H1 (cell line): ENCODE results near the gene STX16. TPM values are rescaled to one million over a fixed set of nuclear protein-coding genes. Genes with fewer than 3 reads are reported as not detected.

Source experiments
- CTCF ChIA-PET: fragments of 300-600 bp; sonication (Branson Sonifier 250); formaldehyde crosslinking; loops from one replicate; lab custom pipeline; 2021; ENCODE audit not compliant: partially characterized antibody; lab: Charles Lee
- POLR2A ChIA-PET: fragments of 300-600 bp; sonication (Branson Sonifier 250); formaldehyde crosslinking; loops from one replicate; lab custom pipeline; 2021; ENCODE audit warnings: inconsistent platforms; ENCODE audit not compliant: partially characterized antibody; lab: Charles Lee
- DNase-seq, 2 experiments: peaks; one replicate each; pipeline versions ENCODE4 v3.0.0 to v3.0.0-alpha.2; 2010 to 2022; ENCODE audit warnings: low spot score in 2 of 2, low read depth in 1 of 2, mixed read lengths in 1 of 2
- FAIRE-seq: peaks from 2 replicates; lab custom pipeline; 2011; peaks lifted over from hg19 to GRCh38; lab: Jason Lieb, UNC
- H2AFZ ChIP-seq: 2 replicates; pipeline ENCODE4 v1.8.1; 2012; ENCODE audit warnings: low read length, inconsistent platforms
- H2AK5ac ChIP-seq: 2 replicates; pipeline ENCODE4 v1.6.1; 2013; ENCODE audit warnings: low read depth, low read length
- H2BK120ac ChIP-seq: replicated peaks from 2 replicates; pipeline ENCODE3; 2013; ENCODE audit warnings: low read depth, low read length, inconsistent platforms
- H2BK12ac ChIP-seq: 2 replicates; pipeline ENCODE4 v1.6.1; 2013; ENCODE audit warnings: low read depth, low read length
- H2BK15ac ChIP-seq: 2 replicates; pipeline ENCODE4 v1.6.1; 2013; ENCODE audit warnings: low read length
- H2BK20ac ChIP-seq: 2 replicates; pipeline ENCODE4 v1.6.1; 2013; ENCODE audit warnings: low read length
- H2BK5ac ChIP-seq: 2 replicates; pipeline ENCODE4 v1.6.1; 2013; ENCODE audit warnings: low read depth, low read length
- H3K14ac ChIP-seq: 2 replicates; pipeline ENCODE4 v1.6.1; 2013; ENCODE audit warnings: inconsistent platforms; ENCODE audit not compliant: insufficient read length
- H3K18ac ChIP-seq: 2 replicates; pipeline ENCODE4 v1.6.1; 2013; ENCODE audit warnings: low read length; ENCODE audit errors: extremely low read depth
- H3K23ac ChIP-seq: 2 replicates; pipeline ENCODE4 v1.6.1; 2013; ENCODE audit warnings: inconsistent platforms; ENCODE audit not compliant: insufficient read length
- H3K23me2 ChIP-seq: 2 replicates; pipeline ENCODE4 v1.6.1; 2013; ENCODE audit warnings: low read depth, low read length
- H3K27ac ChIP-seq: 2 replicates; pipeline ENCODE4 v1.6.1; 2011; ENCODE audit warnings: low read depth, low read length, inconsistent platforms
- H3K27me3 ChIP-seq, 4 experiments: replicated peaks in 1 of 4; 1 replicate in 1 of 4; 2 replicates in 3 of 4; pipeline versions ENCODE4 v1.6.1 to v1.8.1; 2011 to 2013; ENCODE audit warnings: low read length in 3 of 4, mild to moderate bottlenecking in 3 of 4, inconsistent platforms in 2 of 4, mixed read lengths in 2 of 4, moderate library complexity in 1 of 4; ENCODE audit not compliant: control insufficient read depth in 3 of 4, insufficient read depth in 3 of 4; ENCODE audit errors: extremely low read depth in 1 of 4
- H3K36me3 ChIP-seq, 4 experiments: 2 replicates each; pipeline versions ENCODE4 v1.6.1 to v1.8.1; 2011 to 2013; ENCODE audit warnings: mild to moderate bottlenecking in 4 of 4, low read length in 3 of 4, moderate library complexity in 2 of 4, control low read depth in 1 of 4, inconsistent platforms in 1 of 4; ENCODE audit not compliant: insufficient read depth in 4 of 4, control insufficient read depth in 2 of 4
- H3K4ac ChIP-seq: replicated peaks from 2 replicates; pipeline ENCODE3; 2013; ENCODE audit warnings: low read length, low read depth, mixed read lengths, inconsistent platforms; ENCODE audit not compliant: insufficient read length
- H3K4me1 ChIP-seq, 4 experiments: replicated peaks in 1 of 4; 1 replicate in 1 of 4; 2 replicates in 3 of 4; pipeline versions ENCODE4 v1.6.1 to v1.8.1; 2011 to 2013; ENCODE audit warnings: low read length in 3 of 4, inconsistent platforms in 2 of 4, mixed read lengths in 1 of 4; ENCODE audit not compliant: insufficient read depth in 4 of 4, control insufficient read depth in 3 of 4
- H3K4me2 ChIP-seq, 2 experiments: 2 replicates each; pipeline versions ENCODE4 v1.6.1 to v1.8.1; 2011 to 2013; ENCODE audit warnings: low read depth in 2 of 2, low read length in 2 of 2, control low read depth in 1 of 2, inconsistent platforms in 1 of 2, mild to moderate bottlenecking in 1 of 2; ENCODE audit not compliant: insufficient read depth in 1 of 2
- H3K4me3 ChIP-seq, 4 experiments: fragments of 200-600, 300-600 bp in 1 of 4; sonication (generic), shearing (Covaris generic), sonication (Bioruptor Twin) in 1 of 4; 2 replicates each; pipeline versions ENCODE4 v1.5.1 to v1.8.1; 2011 to 2016; ENCODE audit warnings: low read length in 4 of 4, low read depth in 3 of 4, control low read depth in 2 of 4, inconsistent platforms in 2 of 4, mild to moderate bottlenecking in 2 of 4, mixed read lengths in 1 of 4, moderate library complexity in 1 of 4; ENCODE audit not compliant: insufficient read depth in 2 of 4; ENCODE audit errors: extremely low read depth in 1 of 4
- H3K56ac ChIP-seq: replicated peaks from 2 replicates; pipeline ENCODE3; 2013; ENCODE audit warnings: low read depth, mild to moderate bottlenecking, mixed read lengths, low read length, inconsistent platforms; ENCODE audit not compliant: insufficient read length
- H3K79me1 ChIP-seq: 2 replicates; pipeline ENCODE4 v1.6.1; 2013; ENCODE audit warnings: low read depth, low read length, control low read depth
- H3K79me2 ChIP-seq, 2 experiments: 2 replicates each; pipeline versions ENCODE4 v1.6.1 to v1.8.1; 2012 to 2013; ENCODE audit warnings: low read length in 2 of 2, mild to moderate bottlenecking in 2 of 2, inconsistent platforms in 1 of 2; ENCODE audit not compliant: insufficient read depth in 2 of 2, control insufficient read depth in 1 of 2
- H3K9ac ChIP-seq, 4 experiments: replicated peaks in 1 of 4; 1 replicate in 1 of 4; 2 replicates in 3 of 4; pipeline versions ENCODE4 v1.6.1 to v1.8.1; 2011 to 2013; ENCODE audit warnings: low read depth in 3 of 4, low read length in 3 of 4, control low read depth in 2 of 4, mild to moderate bottlenecking in 2 of 4, moderate library complexity in 2 of 4, inconsistent platforms in 1 of 4; ENCODE audit errors: extremely low read depth in 1 of 4
- H3K9me3 ChIP-seq, 2 experiments: 2 replicates each; pipeline versions ENCODE4 v1.6.1 to v1.8.1; 2012 to 2013; ENCODE audit warnings: mild to moderate bottlenecking in 2 of 2, moderate library complexity in 2 of 2, control low read depth in 1 of 2, inconsistent platforms in 1 of 2, low read depth in 1 of 2, low read length in 1 of 2, mixed read lengths in 1 of 2; ENCODE audit not compliant: insufficient read depth in 2 of 2
- H4K20me1 ChIP-seq, 2 experiments: replicated peaks in 1 of 2; 2 replicates each; pipeline versions ENCODE3 to v1.8.1; 2011 to 2013; ENCODE audit warnings: inconsistent platforms in 2 of 2, low read length in 2 of 2, mild to moderate bottlenecking in 1 of 2; ENCODE audit not compliant: insufficient read depth in 2 of 2, control insufficient read depth in 1 of 2
- H4K5ac ChIP-seq: 2 replicates; pipeline ENCODE4 v1.6.1; 2013; ENCODE audit warnings: low read length, low read depth, mixed read lengths, inconsistent platforms; ENCODE audit not compliant: insufficient read length
- H4K8ac ChIP-seq: 2 replicates; pipeline ENCODE4 v1.8.0; 2013; ENCODE audit warnings: mild to moderate bottlenecking, moderate library complexity, low read length, inconsistent platforms; ENCODE audit not compliant: insufficient read depth; ENCODE audit errors: extremely low read depth
- H4K91ac ChIP-seq: replicated peaks from 2 replicates; pipeline ENCODE3; 2013; ENCODE audit warnings: low read length, mixed read lengths, inconsistent platforms; ENCODE audit not compliant: insufficient read length
- CHD2 ChIP-seq: IDR thresholded peaks from 2 replicates; pipeline ENCODE4 v1.6.1; 2012; ENCODE audit warnings: low read length, improper control_type of control experiment
- CTBP2 ChIP-seq: IDR thresholded peaks from 2 replicates; pipeline ENCODE4 v1.7.0; 2011; ENCODE audit warnings: borderline replicate concordance, mild to moderate bottlenecking, moderate library complexity, mixed read lengths, low read length; ENCODE audit not compliant: insufficient read depth, insufficient read length
- KDM4A ChIP-seq: IDR thresholded peaks from one replicate; pipeline ENCODE4 v1.7.1; 2012; ENCODE audit warnings: low read depth, mild to moderate bottlenecking, moderate library complexity, low read length, inconsistent platforms; ENCODE audit not compliant: severe bottlenecking
- RAD21 ChIP-seq, 2 experiments: IDR thresholded peaks in 1 of 2; conservative IDR thresholded peaks in 1 of 2; 2 replicates each; pipeline ENCODE4 v1.6.1; 2011; ENCODE audit warnings: low read depth in 2 of 2, low read length in 2 of 2, improper control_type of control experiment in 1 of 2, inconsistent platforms in 1 of 2, mild to moderate bottlenecking in 1 of 2, moderate library complexity in 1 of 2
- SIX5 ChIP-seq: IDR thresholded peaks from 2 replicates; pipeline ENCODE4 v1.6.1; 2011; ENCODE audit warnings: mild to moderate bottlenecking, low read depth, low read length
- SP1 ChIP-seq: IDR thresholded peaks from 2 replicates; pipeline ENCODE4 v1.6.1; 2011; ENCODE audit warnings: low read depth, low read length
- SP2 ChIP-seq: IDR thresholded peaks from 2 replicates; pipeline ENCODE4 v1.6.1; 2012; ENCODE audit warnings: mild to moderate bottlenecking, low read length, inconsistent platforms
- WGBS, 2 experiments: shearing (Covaris generic) in 1 of 2; methylation state at CpG; one replicate each; pipeline versions ENCODE4 v1.1.6 to v1.1.7; 2013 to 2015; ENCODE audit warnings: low lambda C conversion rate in 2 of 2, mixed read lengths in 2 of 2, inconsistent platforms in 1 of 2, low coverage in 1 of 2, missing lambda C conversion rate in 1 of 2; ENCODE audit not compliant: insufficient replicate concordance in 2 of 2, insufficient coverage in 1 of 2, insufficient read length in 1 of 2; ENCODE audit errors: extremely low coverage in 1 of 2, missing lambda C conversion rate in 1 of 2; 5-methylcytosine and 5-hydroxymethylcytosine counted together
- polyA plus RNA-seq, 7 experiments: library from polyadenylated mRNA; depleted of rRNA in 3 of 7; stranded (reverse) in 5 of 7; unstranded in 2 of 7; fragments of >200 nt in 5 of 7; fragments of 200-250 nt in 2 of 7; gene quantifications; 1 replicate in 5 of 7; 2 replicates in 1 of 7; 4 replicates in 1 of 7; pipeline versions ENCODE4 v1.2.1 to v1.2.3, GENCODE V29; 2011 to 2013; ENCODE audit warnings: missing spikeins in 2 of 7, mixed read lengths in 2 of 7
- total RNA-seq: library from RNA; stranded (reverse); fragmentation: NEBNext Ultra II Directional; extraction: Animal tissue kit (Norgen Biotek cat#: 25700); gene quantifications from 2 replicates; pipeline ENCODE4 v1.2.1, GENCODE V29; 2021

The STX16 gene
- total and polyA plus RNA-seq, 2 of the 8 experiments (the other 6 are each of a cell fraction or from before 2014, with no cell fraction given): 45.2 to 61.6 TPM

DNA sequence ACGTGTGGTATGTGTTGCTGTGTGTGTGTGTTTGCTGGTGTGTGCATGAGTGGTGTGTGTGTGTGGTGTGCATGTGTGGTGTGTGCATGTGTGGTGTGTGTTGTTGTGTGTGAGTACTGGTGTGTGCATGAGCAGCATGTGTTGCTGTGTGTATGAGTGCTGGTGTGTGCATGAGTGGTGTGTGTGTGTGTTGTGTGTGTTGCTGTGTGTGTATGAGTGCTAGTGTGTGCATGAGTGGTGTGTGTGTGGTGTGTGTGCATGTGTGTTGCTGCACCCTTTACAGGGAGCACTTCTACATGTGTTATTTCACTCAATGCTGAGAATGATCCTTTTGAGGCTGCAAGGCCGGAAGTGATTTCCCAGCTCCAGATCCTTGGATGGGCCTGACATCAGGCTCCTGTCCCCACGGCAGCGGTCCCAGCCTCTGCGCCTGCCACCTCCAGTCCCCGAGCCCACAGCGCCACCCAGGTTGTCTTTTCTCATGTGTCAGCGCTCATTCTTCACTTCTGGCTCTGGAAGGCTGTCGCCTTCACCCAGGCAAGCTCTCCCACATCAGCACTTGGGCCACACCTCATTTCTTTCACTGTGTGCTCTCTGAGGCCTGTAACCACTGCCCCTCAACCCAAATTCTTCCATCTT, 44.1 kb downstream of the STX16 start:
- peak overlapping the region; percentile 9; the same call in 1 of the 2 replicates for H2BK20ac ChIP-seq
- H3K4ac ChIP-seq: peak overlapping the region; percentile 65
- H3K14ac ChIP-seq: no peak overlapping the region
- POLR2A ChIA-PET: interaction anchor here (0.8 to 16.8 kb wide), 11 partner anchors 10 to 156 kb away, joined by 3 to 188 read pairs (median 5); partner anchors contain the start of genes GNAS-AS1 and STX16
- WGBS, 2 experiments: 90% methylated on average over 9 of the region's 9 CpGs; no CpG with 5 or more reads in 1 of the 2 experiments
- no peaks in the 10 kb centered on the region; a peak in 1 of 4 replicates for H3K79me2 ChIP-seq
- peaks cover 2 to 25% (median 7%) of the 10 kb centered on the region in 4 experiments; a peak in 7 of 8 replicates for H3K36me3 ChIP-seq
- H3K4me3 ChIP-seq: no peak overlapping the region
- H2BK12ac ChIP-seq: peak overlapping the region; percentile 62; the same call in 1 of the 2 replicates
- CTCF ChIA-PET: interaction anchor here (1.3 to 3.2 kb wide), 7 partner anchors 8 to 214 kb away, joined by 3 to 11 read pairs (median 5); no protein-coding TSS in a partner anchor
- peak overlapping the region; percentile 63 for H2BK15ac ChIP-seq
- FAIRE-seq (peak; percentile 69), DNase-seq (no peak)
- H3K56ac ChIP-seq: peak overlapping the region; percentile 98
- H4K5ac ChIP-seq: no peak overlapping the region
- H2BK120ac ChIP-seq: no peak overlapping the region
- peak overlapping the region in 1 of 2 experiments; percentile 6; a peak in 1 of 4 replicates for H3K4me2 ChIP-seq
- 0 out of 2 replicates have a peak, but pooled peaks cover 4% of the 10 kb centered on the region for H3K79me1 ChIP-seq
- H2BK5ac ChIP-seq: peak overlapping the region; percentile 35
- peaks cover 4% of the 10 kb centered on the region; the same call in 1 of the 2 replicates for H3K23me2 ChIP-seq
- H2AFZ ChIP-seq: no peak overlapping the region
- no peak overlapping the region for H3K27ac ChIP-seq
- H4K20me1 ChIP-seq: peaks cover 3 to 8% of the 10 kb centered on the region in 2 experiments
- H4K8ac ChIP-seq: peak overlapping the region; percentile 59
- H2AK5ac ChIP-seq: peak overlapping the region; percentile 26
- H3K9ac ChIP-seq: peak overlapping the region in 3 of 4 experiments; percentile 10 to 17 (median 12); a peak in 4 of 7 replicates
- H3K23ac ChIP-seq: peak overlapping the region; percentile 76
- H3K18ac ChIP-seq: no peak overlapping the region
- H3K4me1 ChIP-seq: peaks cover 3 to 20% (median 13%) of the 10 kb centered on the region in 4 experiments
- H4K91ac ChIP-seq: peak overlapping the region; percentile 97
- H3K9me3 ChIP-seq: no peaks in the 10 kb centered on the region
- no peaks in the 10 kb centered on the region for H3K27me3 ChIP-seq
- TF ChIP-seq SP1: no peak
- TF ChIP-seq RAD21 (IDR thresholded peaks at IDR 0.05 in 1 of 2, conservative IDR thresholded peaks at IDR 0.05 in 1 of 2; ENCODE audit: low read depth in 2 of 2, low read length in 2 of 2): peak in 1 of 2 experiments; percentile 22; a peak in 1 of 4 replicates
- no peak for TF ChIP-seq CHD2
- TF ChIP-seq SP2: no peak
- TF ChIP-seq CTBP2: no peak
- TF ChIP-seq KDM4A: no peak
- no peak for TF ChIP-seq SIX5
